Gastroesophageal sphincter (tissue), 3 donors: ENCODE results near the gene TTC33.

ENCODE experiments used
- CTCF ChIP-seq, 4 experiments: fragments of 200-600 bp in 2 of 4; fragments of 450-650 bp in 2 of 4; sonication (generic) in 1 of 4; IDR thresholded peaks; one replicate each; pipeline ENCODE4 v1.5.1; 2017 to 2019; ENCODE audit warnings: antibody characterized with exemption in 4 of 4, mild to moderate bottlenecking in 2 of 4, moderate library complexity in 2 of 4
- POLR2A ChIP-seq, 2 donors: fragments of 450-650 bp; IDR thresholded peaks; one replicate each; pipeline ENCODE4 v1.6.1; 2017; ENCODE audit warnings: antibody characterized with exemption in 2 of 2, mild to moderate bottlenecking in 2 of 2, moderate library complexity in 1 of 2

GRCh38 chr5:40666657-40667056 lies 89.1 kb downstream of the TTC33 start:
- TF ChIP-seq POLR2A (IDR thresholded peaks at IDR 0.05) (no peak), CTCF (IDR thresholded peaks at IDR 0.05) (no peak)
